Lower lobe of right lung (tissue), 2 donors: Measurements from ENCODE around the gene SASS6. TPM values are rescaled to one million over a fixed set of nuclear protein-coding genes. Genes with fewer than 3 reads are reported as not detected.
A peak's percentile ranks its signal among the peaks of the same experiment; 100 is the strongest.

Experiments used
- ATAC-seq, 2 donors: fragments of 200-7000 bp; cut with Tn5 transposase; one replicate each; pipeline ENCODE4 v1.9.1; 2020 to 2022; ENCODE audit warnings: mild to moderate bottlenecking in 2 of 2, moderate library complexity in 2 of 2
- DNase-seq: peaks from one replicate; pipeline ENCODE4 v3.0.0-alpha.2; 2020
- H3K27ac ChIP-seq: fragments of 200-600 bp; one replicate; pipeline ENCODE4 v1.8.0; 2022
- H3K27me3 ChIP-seq: fragments of 200-600 bp; one replicate; pipeline ENCODE4 v1.8.0; 2022; ENCODE audit warnings: low read depth
- H3K36me3 ChIP-seq: fragments of 200-600 bp; one replicate; pipeline ENCODE4 v1.8.0; 2022; ENCODE audit warnings: mild to moderate bottlenecking
- H3K4me1 ChIP-seq: fragments of 200-600 bp; one replicate; pipeline ENCODE4 v1.8.0; 2022
- H3K4me3 ChIP-seq: fragments of 200-600 bp; one replicate; pipeline ENCODE4 v1.8.0; 2022; ENCODE audit warnings: mild to moderate bottlenecking
- H3K9me3 ChIP-seq: fragments of 200-600 bp; one replicate; pipeline ENCODE4 v1.8.0; 2022
- CTCF ChIP-seq: fragments of 200-600 bp; IDR thresholded peaks from one replicate; pipeline ENCODE4 v1.8.0; 2022; ENCODE audit warnings: antibody characterized with exemption, mild to moderate bottlenecking
- intact Hi-C: fragments of 100-400 bp; cut with DNase I; formaldehyde crosslinking; loops from one replicate; pipeline ENCODE4 v1.11.0; 2022
- total RNA-seq: library from RNA; stranded (reverse); fragmentation: NEBNext Ultra II Directional; extraction: Animal tissue kit (Norgen Biotek cat#: 25700); gene quantifications from one replicate; pipeline ENCODE4 v1.2.1, GENCODE V29; 2021
- donor health status: DM: no; HTN: yes; CAD: no; lungs with severe emphysema.

Gene SASS6
- total RNA-seq, 1 donor from 2014 or later, result 3.0 TPM

- intact Hi-C loops, result no loop called here
- DNase-seq (no peak), ATAC-seq (no peak)
- Histone ChIP-seq H3K27me3 (no peaks in the 10 kb centered on the region), H3K27ac (no peak overlapping the region), H3K9me3 (no peaks in the 10 kb centered on the region), H3K4me1 (peaks cover 54% of the 10 kb centered on the region), H3K36me3 (peaks cover 3% of the 10 kb centered on the region), H3K4me3 (no peak overlapping the region)
- no peak for TF ChIP-seq CTCF
Measured at GRCh38 chr1:100045206-100045605, 87.5 kb downstream of the SASS6 start.

- no peak for TF ChIP-seq CTCF
- Histone ChIP-seq H3K27me3 (no peaks in the 10 kb centered on the region), H3K9me3 (no peaks in the 10 kb centered on the region), H3K27ac (peak overlapping the region; percentile 97), H3K36me3 (no peaks in the 10 kb centered on the region), H3K4me3 (peak overlapping the region; percentile 86), H3K4me1 (peaks cover 43% of the 10 kb centered on the region)
- DNase-seq (no peak), ATAC-seq (no peak)
- intact Hi-C loops, result no loop called here
Measured at GRCh38 chr1:100039591-100039990, 93.1 kb downstream of the SASS6 start.

- DNase-seq, result peak; percentile 81
- H3K27ac ChIP-seq, result peak overlapping the region; percentile 97
- TF ChIP-seq CTCF, result no peak
- no peaks in the 10 kb centered on the region for H3K27me3 ChIP-seq
- no peaks in the 10 kb centered on the region for H3K36me3 ChIP-seq
- peaks cover 43% of the 10 kb centered on the region for H3K4me1 ChIP-seq
- peak; percentile 77 to 78 for ATAC-seq
- H3K4me3 ChIP-seq, result peak overlapping the region; percentile 86
- no peaks in the 10 kb centered on the region for H3K9me3 ChIP-seq
- intact Hi-C loops, result no loop called here
Measured at GRCh38 chr1:100038660-100039287, 94.0 kb downstream of the SASS6 start.

- TF ChIP-seq CTCF, result no peak
- peak overlapping the region; percentile 97 for H3K27ac ChIP-seq
- H3K4me1 ChIP-seq, result peaks cover 43% of the 10 kb centered on the region
- H3K9me3 ChIP-seq, result no peaks in the 10 kb centered on the region
- intact Hi-C loops, result no loop called here
- ATAC-seq (peak; percentile 99), DNase-seq (peak; percentile 95)
- no peaks in the 10 kb centered on the region for H3K36me3 ChIP-seq
- peak overlapping the region; percentile 86 for H3K4me3 ChIP-seq
- H3K27me3 ChIP-seq, result no peaks in the 10 kb centered on the region
Measured at GRCh38 chr1:100037927-100038659, 94.6 kb downstream of the SASS6 start.

- Histone ChIP-seq H3K27ac (peak overlapping the region; percentile 97), H3K36me3 (no peaks in the 10 kb centered on the region), H3K4me1 (peaks cover 42% of the 10 kb centered on the region), H3K27me3 (no peaks in the 10 kb centered on the region), H3K4me3 (peak overlapping the region; percentile 86), H3K9me3 (no peaks in the 10 kb centered on the region)
- intact Hi-C loops, result no loop called here
- TF ChIP-seq CTCF, result no peak
- DNase-seq (no peak), ATAC-seq (no peak)
Measured at GRCh38 chr1:100037656-100037926, 95.1 kb downstream of the SASS6 start.
